Measurements from ENCODE around the gene RHPN2.

DNA sequence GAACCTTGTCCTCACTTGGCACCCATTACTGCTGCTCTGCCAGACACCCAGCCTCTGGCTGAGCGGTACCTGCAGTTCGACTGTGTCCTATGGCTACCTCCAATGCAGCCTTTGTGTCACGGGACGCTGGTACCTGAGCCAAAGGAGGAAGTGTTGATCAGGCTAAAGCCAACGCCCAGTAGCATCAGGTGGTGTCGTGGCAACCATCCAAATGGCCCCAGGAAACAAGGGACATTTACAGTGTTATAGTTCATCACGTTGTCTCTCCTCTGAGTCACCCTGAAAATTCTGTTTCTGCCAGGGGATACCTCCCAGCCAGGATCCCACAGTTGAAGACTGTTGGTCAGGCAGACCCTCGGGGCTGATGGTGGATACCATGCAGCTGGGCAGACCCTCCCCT lies 10.1 kb downstream of the RHPN2 start:
- TF ChIP-seq POLR2A (IDR thresholded peaks at IDR 0.05; ENCODE audit: low read length) (no peak), GATA1 (IDR thresholded peaks at IDR 0.05; ENCODE audit: low read depth, low read length) (no peak)
